SIG-M5 (cell line): ENCODE data around the gene TEX54.
"Not testable (repeated sequence)": the region's sequence is repeated elsewhere in the genome, so short reads cannot be mapped to it uniquely, and the experiment has no call there.

Experiments
- DNase-seq: peaks from one replicate; lab custom pipeline; 2025; lab: John Stamatoyannopoulos, UW

Gene TEX54

GRCh38 chr11:62855571-62856332, 23.1 kb upstream of the TEX54 start:
- peak; percentile 73 for DNase-seq

GRCh38 chr11:62854825-62855570, 22.4 kb upstream of the TEX54 start:
- no peak for DNase-seq

- no peak for DNase-seq
These were observed 21.6 kb upstream of the TEX54 start for GRCh38 chr11:62854013-62854824.

- DNase-seq, result no peak
These were observed 20.8 kb upstream of the TEX54 start for GRCh38 chr11:62853279-62853965.

- DNase-seq, result no peak
These were observed 20.0 kb upstream of the TEX54 start for GRCh38 chr11:62852523-62853188.

GRCh38 chr11:62851807-62852522, 19.3 kb upstream of the TEX54 start:
- no peak for DNase-seq

GRCh38 chr11:62850911-62851806, 18.5 kb upstream of the TEX54 start:
- no peak for DNase-seq

GRCh38 chr11:62847767-62848314, 15.2 kb upstream of the TEX54 start:
- DNase-seq, result no peak

- DNase-seq, result no peak
These were observed 13.5 kb upstream of the TEX54 start for GRCh38 chr11:62846177-62846576.

GRCh38 chr11:62844154-62844553, 11.5 kb upstream of the TEX54 start:
- no peak for DNase-seq

GRCh38 chr11:62843466-62843865, 10.8 kb upstream of the TEX54 start:
- DNase-seq, result no peak

- not testable (repeated sequence) for DNase-seq
These were observed 10.2 kb upstream of the TEX54 start for GRCh38 chr11:62842891-62843290.

- DNase-seq, result no peak
These were observed 9.6 kb upstream of the TEX54 start for GRCh38 chr11:62842171-62842741.

- peak; percentile 100 for DNase-seq
These were observed 8.9 kb upstream of the TEX54 start for GRCh38 chr11:62841361-62842170.

- peak; percentile 32 for DNase-seq
These were observed 8.2 kb upstream of the TEX54 start for GRCh38 chr11:62840721-62841360.

- DNase-seq, result peak; percentile 80
These were observed 6.7 kb upstream of the TEX54 start, which contains the start of gene WDR74 for GRCh38 chr11:62839050-62839945. WDR74 (minus strand) TSS chr11:62839590; CDS start chr11:62839570, 20 bp downstream.
